GM19035 (cell line): ENCODE measurements around the gene GFPT2.

Source experiments
- ATAC-seq: cut with Tn5 transposase; IDR thresholded peaks from one replicate; pipeline ENCODE4 v1.9.1; 2021; ENCODE audit not compliant: unreplicated experiment

Gene GFPT2

GRCh38 chr5:180287868-180288267 lies 65.3 kb downstream of the GFPT2 start:
- ATAC-seq: no peak

DNA sequence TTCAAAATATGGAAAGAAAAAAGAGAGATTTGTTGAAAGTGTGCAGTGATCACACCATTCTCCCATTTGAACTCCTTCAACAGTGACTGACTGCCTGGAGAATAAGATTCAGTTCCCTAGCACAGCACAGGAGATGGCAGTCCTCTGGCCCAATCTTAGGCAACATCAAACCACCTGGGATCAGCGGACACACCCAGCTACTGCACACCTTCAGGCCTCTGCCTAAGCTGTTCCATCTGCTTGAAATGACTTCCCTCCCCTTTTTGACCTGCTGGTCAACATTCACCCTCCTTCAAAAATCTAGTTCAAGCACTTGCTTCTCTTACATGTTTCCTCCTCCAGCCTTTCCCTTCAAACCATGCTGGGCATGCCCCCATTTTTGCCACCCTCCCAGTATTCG lies 65.7 kb downstream of the GFPT2 start:
- ATAC-seq: no peak

- ATAC-seq: no peak
Measured at GRCh38 chr5:180284149-180284548, 69.0 kb downstream of the GFPT2 start.

GRCh38 chr5:180283026-180283615 lies 70.0 kb downstream of the GFPT2 start:
- ATAC-seq: no peak

DNA sequence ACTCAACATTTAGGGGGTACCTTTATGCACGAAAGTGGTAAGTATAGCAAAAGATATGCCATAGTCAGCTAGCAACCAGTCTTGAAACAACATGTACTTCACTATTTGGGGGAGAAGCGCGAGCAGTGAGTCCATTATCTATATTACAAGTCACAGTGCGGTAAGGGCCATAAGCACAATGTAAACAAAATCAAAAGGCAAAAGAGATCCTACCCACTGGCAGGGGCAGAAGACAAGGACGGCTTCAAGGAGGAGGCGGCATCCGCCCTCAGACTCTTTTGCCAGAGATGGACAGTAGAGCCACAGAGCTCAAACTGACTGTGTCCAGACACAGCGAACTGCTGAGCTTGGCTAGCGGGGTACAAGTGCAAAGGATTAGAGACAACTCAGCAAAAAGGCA lies 70.9 kb downstream of the GFPT2 start:
- no peak for ATAC-seq

DNA sequence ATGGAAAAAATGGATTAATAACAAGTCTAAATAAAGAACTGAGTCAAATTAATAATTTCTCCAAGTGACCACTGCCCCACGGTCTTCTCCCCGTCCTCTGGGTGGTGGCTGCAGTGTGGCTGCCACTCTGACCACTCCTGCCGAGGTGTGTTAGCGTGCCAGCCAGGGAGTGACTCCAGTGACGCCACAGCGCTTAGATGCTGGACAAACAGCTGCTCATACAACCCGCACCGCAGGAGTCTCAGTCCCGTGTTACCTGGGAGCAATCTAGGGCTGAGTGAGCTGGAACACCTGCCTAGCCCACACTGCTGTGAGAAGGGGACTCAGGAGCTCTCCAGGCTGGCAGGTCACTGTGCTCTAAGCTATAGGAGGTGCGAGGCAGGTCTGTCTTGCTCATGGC lies 71.4 kb downstream of the GFPT2 start:
- ATAC-seq: no peak

DNA sequence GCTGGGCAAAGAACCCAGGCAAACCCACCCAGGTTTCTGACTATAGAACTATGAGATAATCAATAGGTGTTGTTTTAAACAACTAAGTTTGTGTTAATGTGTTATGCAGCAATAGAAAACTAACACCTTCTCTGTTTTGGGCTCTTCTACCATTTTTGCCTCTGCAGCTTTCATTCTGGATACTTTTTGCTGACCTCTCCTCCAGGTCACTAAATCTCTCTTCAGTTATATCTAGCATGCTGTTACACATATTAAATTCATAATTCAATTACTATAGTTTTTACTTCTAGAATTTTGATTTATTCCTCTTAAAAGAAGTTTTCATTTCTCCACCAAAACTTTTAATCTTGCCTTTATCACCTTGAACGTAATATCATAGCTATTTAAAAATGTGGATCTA lies 78.4 kb downstream of the GFPT2 start:
- no peak for ATAC-seq

DNA sequence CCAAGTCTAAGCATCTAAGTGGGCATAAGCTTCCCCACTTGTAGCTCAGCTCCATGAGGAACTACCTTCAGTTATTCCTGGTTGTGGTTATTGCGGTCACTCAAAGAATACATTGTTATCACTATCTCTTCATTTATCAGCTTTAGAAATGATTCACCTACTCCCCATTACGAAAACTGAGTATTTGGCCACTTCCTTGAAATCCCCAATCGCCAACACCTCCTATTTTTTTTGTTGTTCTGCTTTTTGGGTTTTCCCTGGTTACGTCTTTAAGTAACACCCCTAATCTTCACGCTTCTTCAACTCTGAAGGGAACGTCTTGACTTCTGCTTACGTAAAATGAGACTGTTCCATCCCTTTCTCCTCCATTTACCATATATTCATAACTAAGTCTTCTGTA lies 81.9 kb downstream of the GFPT2 start:
- ATAC-seq: no peak

GRCh38 chr5:180259260-180259611 lies 93.9 kb downstream of the GFPT2 start:
- ATAC-seq: no peak

GRCh38 chr5:180253036-180253824 lies 99.9 kb downstream of the GFPT2 start:
- no peak for ATAC-seq

DNA sequence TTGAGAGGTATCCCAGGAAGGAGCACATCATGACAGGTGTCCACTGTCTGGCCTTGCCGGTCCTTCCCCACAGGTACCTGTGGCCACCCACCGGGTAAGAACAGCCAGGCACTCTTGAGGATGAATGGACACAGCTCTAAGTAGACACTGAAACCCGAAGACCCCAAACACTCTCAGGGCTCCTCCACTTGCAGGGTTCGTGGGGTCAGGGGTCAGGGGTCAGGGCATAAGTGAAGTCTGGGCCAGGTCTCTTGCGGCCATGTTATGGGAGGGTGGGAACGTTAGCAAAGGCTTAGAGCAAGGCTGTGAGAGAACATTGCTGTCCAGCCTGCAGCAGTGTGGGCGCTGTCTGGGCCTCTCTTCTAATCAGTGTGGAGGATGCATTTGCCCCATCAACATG lies 101.2 kb downstream of the GFPT2 start:
- ATAC-seq: no peak

DNA sequence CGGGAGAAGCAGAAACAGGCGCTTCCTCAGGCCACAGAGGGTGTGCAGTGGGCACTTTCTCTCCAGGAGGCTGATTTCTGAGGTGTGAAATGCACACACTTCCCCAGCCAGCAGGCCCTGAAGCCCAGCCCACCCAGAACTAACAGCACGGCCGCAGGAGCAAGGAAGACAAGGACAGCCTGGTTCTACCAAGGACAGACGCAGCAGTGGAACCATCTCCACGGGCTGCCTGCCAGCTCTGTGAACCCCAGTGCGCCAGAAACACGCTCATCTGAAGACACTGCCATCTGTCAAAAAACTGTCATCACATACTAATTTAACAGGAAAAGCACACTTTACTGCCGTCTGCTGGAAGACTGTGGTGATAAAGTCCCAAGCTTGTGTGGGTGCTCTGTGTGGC lies 102.0 kb downstream of the GFPT2 start:
- no peak for ATAC-seq
